ENCODE data around the gene APOF. TPM values are rescaled to one million over a fixed set of nuclear protein-coding genes. Genes with fewer than 3 reads are reported as not detected.

Gene APOF
- total and polyA plus RNA-seq, 10 of the 15 experiments (the other 5 are each of a cell fraction or from before 2014, with no cell fraction given): 0.04 to 0.19 (median 0.11) TPM; not detected in 5

DNA sequence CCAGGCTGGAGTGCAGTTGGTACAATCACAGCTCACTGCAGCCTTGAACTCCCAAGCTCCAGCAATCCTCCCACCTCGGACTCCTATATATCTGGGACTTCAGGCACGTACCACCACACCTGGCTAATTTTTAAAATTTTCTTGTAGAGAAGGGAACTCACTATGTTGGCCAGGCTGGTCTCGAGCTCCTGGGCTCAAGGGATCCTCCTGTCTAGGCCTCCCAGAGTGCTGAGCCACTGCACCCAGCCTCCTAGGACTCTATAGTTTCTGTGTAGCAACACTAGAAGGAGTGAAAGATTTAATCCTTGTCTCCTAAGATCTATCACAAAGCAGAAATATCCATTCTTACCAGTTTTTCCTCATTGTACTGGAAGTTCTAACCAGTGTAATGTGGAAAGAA, 4.3 kb upstream of the APOF start (continued):
- TF ChIP-seq MXI1 (IDR thresholded peaks at IDR 0.05; ENCODE audit: low read depth, low read length): no peak
- no peak for TF ChIP-seq ESRRA (IDR thresholded peaks at IDR 0.05; ENCODE audit: low read length)
- TF ChIP-seq, protein P1, sequence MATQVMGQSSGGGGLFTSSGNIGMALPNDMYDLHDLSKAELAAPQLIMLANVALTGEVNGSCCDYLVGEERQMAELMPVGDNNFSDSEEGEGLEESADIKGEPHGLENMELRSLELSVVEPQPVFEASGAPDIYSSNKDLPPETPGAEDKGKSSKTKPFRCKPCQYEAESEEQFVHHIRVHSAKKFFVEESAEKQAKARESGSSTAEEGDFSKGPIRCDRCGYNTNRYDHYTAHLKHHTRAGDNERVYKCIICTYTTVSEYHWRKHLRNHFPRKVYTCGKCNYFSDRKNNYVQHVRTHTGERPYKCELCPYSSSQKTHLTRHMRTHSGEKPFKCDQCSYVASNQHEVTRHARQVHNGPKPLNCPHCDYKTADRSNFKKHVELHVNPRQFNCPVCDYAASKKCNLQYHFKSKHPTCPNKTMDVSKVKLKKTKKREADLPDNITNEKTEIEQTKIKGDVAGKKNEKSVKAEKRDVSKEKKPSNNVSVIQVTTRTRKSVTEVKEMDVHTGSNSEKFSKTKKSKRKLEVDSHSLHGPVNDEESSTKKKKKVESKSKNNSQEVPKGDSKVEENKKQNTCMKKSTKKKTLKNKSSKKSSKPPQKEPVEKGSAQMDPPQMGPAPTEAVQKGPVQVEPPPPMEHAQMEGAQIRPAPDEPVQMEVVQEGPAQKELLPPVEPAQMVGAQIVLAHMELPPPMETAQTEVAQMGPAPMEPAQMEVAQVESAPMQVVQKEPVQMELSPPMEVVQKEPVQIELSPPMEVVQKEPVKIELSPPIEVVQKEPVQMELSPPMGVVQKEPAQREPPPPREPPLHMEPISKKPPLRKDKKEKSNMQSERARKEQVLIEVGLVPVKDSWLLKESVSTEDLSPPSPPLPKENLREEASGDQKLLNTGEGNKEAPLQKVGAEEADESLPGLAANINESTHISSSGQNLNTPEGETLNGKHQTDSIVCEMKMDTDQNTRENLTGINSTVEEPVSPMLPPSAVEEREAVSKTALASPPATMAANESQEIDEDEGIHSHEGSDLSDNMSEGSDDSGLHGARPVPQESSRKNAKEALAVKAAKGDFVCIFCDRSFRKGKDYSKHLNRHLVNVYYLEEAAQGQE (IDR thresholded peaks at IDR 0.05; ENCODE audit: low read depth, low read length): no peak
- no peak for TF ChIP-seq SREBF1 (IDR thresholded peaks at IDR 0.05; ENCODE audit: low read length)
- TF ChIP-seq, protein P2, sequence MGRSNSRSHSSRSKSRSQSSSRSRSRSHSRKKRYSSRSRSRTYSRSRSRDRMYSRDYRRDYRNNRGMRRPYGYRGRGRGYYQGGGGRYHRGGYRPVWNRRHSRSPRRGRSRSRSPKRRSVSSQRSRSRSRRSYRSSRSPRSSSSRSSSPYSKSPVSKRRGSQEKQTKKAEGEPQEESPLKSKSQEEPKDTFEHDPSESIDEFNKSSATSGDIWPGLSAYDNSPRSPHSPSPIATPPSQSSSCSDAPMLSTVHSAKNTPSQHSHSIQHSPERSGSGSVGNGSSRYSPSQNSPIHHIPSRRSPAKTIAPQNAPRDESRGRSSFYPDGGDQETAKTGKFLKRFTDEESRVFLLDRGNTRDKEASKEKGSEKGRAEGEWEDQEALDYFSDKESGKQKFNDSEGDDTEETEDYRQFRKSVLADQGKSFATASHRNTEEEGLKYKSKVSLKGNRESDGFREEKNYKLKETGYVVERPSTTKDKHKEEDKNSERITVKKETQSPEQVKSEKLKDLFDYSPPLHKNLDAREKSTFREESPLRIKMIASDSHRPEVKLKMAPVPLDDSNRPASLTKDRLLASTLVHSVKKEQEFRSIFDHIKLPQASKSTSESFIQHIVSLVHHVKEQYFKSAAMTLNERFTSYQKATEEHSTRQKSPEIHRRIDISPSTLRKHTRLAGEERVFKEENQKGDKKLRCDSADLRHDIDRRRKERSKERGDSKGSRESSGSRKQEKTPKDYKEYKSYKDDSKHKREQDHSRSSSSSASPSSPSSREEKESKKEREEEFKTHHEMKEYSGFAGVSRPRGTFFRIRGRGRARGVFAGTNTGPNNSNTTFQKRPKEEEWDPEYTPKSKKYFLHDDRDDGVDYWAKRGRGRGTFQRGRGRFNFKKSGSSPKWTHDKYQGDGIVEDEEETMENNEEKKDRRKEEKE (IDR thresholded peaks at IDR 0.05): no peak
- no peak for TF ChIP-seq KDM1A (IDR thresholded peaks at IDR 0.05; ENCODE audit: borderline replicate concordance)
- TF ChIP-seq, protein P3, sequence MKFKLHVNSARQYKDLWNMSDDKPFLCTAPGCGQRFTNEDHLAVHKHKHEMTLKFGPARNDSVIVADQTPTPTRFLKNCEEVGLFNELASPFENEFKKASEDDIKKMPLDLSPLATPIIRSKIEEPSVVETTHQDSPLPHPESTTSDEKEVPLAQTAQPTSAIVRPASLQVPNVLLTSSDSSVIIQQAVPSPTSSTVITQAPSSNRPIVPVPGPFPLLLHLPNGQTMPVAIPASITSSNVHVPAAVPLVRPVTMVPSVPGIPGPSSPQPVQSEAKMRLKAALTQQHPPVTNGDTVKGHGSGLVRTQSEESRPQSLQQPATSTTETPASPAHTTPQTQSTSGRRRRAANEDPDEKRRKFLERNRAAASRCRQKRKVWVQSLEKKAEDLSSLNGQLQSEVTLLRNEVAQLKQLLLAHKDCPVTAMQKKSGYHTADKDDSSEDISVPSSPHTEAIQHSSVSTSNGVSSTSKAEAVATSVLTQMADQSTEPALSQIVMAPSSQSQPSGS (IDR thresholded peaks at IDR 0.05; ENCODE audit: low read length): no peak
